Mucosa of gallbladder (tissue), 1 donor: Measurements from ENCODE around the gene MSLN. TPM values are rescaled to one million over a fixed set of nuclear protein-coding genes. Genes with fewer than 3 reads are reported as not detected.
"Not testable (repeated sequence)": the region's sequence is repeated elsewhere in the genome, so short reads cannot be mapped to it uniquely, and the experiment has no call there.

Experiments used
- DNase-seq: peaks from one replicate; pipeline ENCODE4 v3.0.0-alpha.2; 2020; ENCODE audit warnings: low spot score
- total RNA-seq: library from RNA; stranded (reverse); gene quantifications from one replicate; pipeline ENCODE4 v1.2.1, GENCODE V29; 2021
- donor health status: DM: no; HTN: no; CAD: no.

The MSLN gene
- 53.1 TPM for total RNA-seq

GRCh38 chr16:760545-761343 is at the start of gene MSLN:
MSLN (plus strand) TSS chr16:760734; CDS start chr16:762681, 1,947 bp downstream.
- DNase-seq = peak; percentile 40

- no peak for DNase-seq
Measured at GRCh38 chr16:711084-711483, 49.5 kb upstream of the MSLN start.

- DNase-seq = peak; percentile 75
Measured at GRCh38 chr16:711548-712320, 48.8 kb upstream of the MSLN start.

DNA sequence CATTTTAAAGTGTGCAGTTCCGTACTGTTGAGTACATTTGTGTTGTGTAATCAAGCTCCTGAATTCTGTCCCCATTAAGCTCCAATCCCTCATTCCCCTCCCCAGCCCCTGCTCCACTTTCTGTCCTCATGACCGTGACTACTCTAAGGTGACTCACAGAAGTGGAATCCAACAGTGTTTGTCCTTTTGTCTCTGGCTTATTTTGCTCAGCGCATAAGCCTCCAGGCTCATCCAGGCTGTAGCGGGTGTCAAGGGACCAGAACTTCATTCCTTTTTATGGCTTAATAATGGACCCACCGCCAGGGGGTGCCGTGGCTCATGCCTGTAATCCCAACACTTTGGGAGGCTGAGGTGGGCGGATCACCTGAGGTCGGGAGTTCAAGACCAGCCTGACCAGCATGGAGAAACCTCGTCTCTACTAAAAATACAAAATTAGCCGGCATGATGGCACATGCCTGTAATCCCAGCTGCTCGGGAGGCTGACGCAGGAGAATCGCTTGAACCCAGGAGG is 47.7 kb upstream of the MSLN start:
- not testable (repeated sequence) for DNase-seq

- no peak for DNase-seq
Measured at GRCh38 chr16:714079-714478, 46.5 kb upstream of the MSLN start.

- DNase-seq = peak; percentile 91
Measured at GRCh38 chr16:714558-715476, 45.7 kb upstream of the MSLN start, which contains the start of gene METRN. METRN (plus strand) TSS chr16:715118; CDS start chr16:715290, 172 bp downstream.

DNA sequence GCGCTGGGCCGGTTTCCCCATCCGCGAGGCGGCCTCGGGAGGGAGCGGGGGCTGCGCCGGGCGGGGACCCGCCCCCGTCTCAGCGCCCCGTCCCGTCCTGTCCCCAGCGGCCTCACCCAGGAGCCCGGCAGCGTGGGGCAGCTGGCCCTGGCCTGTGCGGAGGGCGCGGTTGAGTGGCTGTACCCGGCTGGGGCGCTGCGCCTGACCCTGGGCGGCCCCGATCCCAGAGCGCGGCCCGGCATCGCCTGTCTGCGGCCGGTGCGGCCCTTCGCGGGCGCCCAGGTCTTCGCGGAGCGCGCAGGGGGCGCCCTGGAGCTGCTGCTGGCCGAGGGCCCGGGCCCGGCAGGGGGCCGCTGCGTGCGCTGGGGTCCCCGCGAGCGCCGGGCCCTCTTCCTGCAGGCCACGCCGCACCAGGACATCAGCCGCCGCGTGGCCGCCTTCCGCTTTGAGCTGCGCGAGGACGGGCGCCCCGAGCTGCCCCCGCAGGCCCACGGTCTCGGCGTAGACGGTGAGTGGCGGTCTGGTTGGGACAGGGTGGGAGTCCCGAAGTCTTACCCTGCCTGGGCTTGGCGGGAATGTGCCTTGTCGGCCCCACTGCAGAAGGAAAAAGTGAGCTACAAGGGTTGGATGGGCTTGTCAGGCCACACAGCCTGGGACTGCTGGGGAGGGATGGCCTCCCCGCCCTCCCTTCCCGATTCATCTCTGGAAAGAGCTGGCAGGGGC is 44.9 kb upstream of the MSLN start:
- no peak for DNase-seq

DNA sequence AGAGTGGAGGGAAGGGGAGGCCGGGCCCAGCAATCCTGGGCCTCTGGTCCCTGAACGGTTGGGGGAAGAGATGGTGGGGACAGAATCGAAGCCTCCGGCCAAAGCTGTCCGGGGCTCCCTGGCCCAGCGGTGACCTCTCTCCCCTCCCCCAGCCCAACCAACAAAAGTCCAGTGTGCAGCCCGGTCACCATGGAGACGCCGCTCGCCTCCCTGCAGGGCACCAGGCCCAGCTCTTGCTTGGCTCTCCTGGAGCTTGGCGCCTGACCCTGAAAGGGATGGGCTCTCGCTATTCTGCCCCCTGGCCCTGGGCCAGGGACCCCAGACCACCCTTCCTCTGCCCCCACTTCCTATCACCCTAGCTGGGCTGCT is 44.4 kb upstream of the MSLN start:
- DNase-seq = no peak

DNA sequence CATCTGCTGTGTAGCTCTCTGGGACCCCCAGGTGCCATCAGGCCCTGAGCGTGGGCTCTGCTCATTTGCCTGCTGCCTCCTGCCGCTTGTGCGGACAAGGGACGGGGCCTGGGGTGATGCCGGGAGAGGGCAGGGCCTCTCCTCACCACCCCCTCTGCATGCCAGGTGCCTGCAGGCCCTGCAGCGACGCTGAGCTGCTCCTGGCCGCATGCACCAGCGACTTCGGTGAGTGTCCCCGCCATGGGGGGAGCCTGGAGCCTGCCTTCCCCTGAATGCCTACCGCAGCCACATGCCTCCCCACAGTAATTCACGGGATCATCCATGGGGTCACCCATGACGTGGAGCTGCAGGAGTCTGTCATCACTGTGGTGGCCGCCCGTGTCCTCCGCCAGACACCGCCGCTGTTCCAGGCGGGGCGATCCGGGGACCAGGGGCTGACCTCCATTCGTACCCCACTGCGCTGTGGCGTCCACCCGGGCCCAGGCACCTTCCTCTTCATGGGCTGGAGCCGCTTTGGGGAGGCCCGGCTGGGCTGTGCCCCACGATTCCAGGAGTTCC is 43.7 kb upstream of the MSLN start:
- DNase-seq = no peak

DNA sequence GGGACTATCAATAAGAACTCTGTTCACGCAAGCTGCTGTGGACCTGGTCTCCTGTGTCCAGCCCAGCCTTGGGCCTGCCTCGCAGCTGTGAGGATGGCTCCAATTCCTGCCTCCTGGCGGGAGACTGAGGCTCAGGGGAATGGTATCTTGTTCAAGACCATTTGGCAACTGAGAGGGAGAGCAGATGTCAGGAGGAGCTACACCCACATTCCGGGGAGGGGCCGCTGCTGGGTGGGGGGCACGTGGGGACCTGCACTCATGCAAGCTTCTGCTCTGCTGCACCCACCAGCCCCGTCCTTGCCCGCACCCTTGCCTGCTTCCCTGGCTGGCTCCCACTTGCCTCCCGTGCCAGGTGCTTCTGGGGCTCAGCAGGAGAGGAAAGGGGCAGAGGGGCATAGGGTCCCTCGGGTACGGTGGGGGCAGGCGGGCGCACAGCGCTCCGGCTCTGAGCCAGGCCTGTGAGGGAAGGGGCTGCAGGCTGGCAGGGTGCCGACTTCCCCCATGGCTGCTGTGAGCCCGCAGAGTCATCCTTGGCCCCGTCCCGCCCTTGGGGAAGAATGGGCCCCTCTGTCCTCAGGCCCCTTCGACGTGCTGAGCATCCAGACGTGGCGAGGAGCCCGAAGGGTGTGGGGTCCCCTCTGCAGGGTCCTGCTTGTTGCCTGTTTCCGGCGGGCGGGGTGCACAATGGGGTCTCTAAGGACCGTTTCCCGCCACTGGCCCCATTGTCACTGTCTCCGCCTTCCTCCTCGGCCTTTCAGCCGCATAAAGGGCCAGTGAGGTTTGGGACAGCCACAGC is 42.9 kb upstream of the MSLN start:
- DNase-seq = no peak

DNA sequence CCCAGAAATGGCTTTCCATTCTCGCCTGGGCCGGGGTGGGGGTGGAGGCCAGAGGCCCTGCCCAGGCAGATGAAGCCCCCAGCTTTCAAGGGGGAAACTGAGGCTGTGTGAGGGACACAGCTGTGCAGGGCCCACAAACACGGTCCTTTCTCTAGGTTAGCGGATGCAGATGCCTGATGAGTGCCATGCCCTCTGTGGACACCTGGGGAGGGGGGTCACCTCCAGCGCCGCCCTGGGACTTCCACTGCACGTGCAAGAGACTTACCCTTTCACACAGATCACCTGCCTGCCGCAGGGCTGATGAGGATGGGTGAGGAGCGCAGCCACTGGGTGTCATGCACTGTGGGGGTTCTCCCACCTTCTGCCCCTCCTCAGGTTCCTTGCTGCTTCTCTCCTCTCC is 42.1 kb upstream of the MSLN start:
- DNase-seq = no peak

GRCh38 chr16:718922-719321 is 41.6 kb upstream of the MSLN start:
- DNase-seq = no peak

DNA sequence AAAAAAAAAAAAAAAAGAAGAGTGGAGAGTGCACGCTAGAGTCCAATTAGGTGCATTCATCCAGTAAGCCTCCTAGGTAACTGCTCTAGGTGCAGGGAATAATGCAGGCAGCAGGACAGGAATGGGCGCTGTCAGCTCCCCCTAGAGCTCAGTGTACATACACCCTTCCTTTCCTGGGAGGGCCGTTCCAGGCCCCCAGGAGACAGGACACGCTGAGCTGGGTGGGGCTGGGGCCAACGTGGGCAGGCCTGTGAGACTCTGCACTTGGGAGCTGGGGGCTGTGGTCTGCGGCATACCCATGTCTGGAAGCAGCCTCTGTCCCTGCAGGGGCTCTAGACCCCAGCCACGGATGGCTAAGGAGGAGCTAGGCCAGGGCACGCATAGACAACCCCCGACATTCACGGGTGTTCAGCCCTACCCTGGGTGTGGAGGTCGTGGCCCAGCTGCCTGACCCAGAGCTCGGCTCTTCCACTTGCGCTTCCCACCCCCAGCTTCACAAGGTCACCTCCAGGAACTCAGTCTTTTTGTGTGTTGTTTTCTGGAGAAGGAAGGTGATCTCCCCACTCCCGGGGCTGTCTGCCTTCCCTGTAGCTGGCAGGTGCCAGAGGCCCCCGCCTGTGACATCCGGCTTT is 40.6 kb upstream of the MSLN start:
- DNase-seq = no peak

DNA sequence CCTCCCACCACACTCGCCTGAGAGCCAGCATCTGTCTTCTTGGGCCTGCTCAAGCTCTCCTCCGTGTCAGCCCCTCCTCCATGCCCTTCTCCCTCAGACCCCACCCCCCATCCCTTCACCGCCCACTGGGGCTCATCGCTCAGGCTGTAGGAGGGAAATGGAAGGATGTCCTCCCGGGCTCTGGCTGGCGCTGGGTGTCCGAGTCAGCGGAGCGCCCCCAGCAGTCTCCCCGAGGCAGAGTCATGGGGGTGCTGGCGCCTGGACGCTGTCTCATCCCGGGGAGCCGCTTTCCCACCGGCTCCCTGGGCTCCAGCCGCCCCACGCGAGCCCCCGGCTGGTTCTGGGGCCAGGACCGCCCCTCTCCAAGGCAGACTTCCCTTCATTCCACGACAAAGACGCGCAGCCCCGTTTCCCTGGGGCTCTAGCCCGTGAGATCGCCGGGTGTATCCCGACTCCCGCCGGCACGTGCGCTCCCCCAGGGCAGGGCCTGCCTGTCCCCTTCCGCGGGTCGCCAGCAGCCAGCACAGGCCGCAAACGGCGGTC is 40.0 kb upstream of the MSLN start:
- DNase-seq = no peak

- peak; percentile 72 for DNase-seq
Measured at GRCh38 chr16:720990-721764, 39.4 kb upstream of the MSLN start, which contains the start of gene ANTKMT. ANTKMT (plus strand) TSS chr16:721146; CDS start chr16:721275, 129 bp downstream.

DNA sequence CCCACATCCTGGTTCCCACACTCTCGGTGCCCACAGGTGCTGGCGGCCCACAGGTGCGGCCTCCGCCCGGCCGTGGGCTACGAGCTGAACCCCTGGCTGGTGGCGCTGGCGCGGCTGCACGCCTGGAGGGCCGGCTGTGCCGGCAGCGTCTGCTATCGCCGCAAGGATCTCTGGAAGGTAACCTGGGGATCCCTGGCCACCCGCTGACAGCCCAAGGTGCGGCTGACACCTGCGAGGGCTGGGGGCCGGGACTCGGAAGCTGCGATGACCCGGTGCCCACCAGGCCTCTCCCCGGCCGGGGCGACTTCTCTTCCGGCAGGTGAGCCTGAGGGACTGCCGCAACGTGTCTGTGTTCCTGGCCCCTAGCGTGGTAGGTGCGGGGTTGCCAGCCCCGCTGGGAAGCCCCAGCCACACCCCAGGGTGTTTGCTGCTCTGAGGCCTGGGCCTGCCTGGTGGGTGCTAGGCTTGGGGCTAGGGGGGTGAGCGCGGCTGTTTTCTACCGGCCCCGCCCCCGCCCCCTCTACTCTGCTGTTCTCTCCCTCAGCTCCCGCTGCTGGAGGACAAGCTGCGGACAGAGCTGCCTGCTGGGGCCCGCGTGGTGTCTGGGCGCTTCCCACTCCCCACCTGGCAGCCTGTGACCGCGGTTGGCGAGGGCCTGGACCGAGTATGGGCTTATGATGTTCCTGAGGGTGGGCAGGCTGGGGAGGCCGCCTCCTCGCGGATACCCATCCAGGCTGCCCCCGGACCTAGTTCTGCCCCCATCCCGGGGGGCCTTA is 38.6 kb upstream of the MSLN start:
- DNase-seq = no peak

GRCh38 chr16:722835-723633 is 37.5 kb upstream of the MSLN start:
- DNase-seq = no peak
